HEK293T (cell line): ENCODE results near the gene SLC6A2.

ENCODE experiments used
- LEF1 ChIP-seq: fragments of 450-650 bp; IDR thresholded peaks from 2 replicates; pipeline ENCODE4 v1.6.1; 2017; ENCODE audit warnings: mild to moderate bottlenecking, borderline replicate concordance
- ZNF384 ChIP-seq: fragments of 450-650 bp; IDR thresholded peaks from 2 replicates; pipeline ENCODE4 v1.6.1; 2016
- TF ChIP-seq, protein P1 (sequence below): fragments of 450-650 bp; IDR thresholded peaks from 2 replicates; pipeline ENCODE4 v1.6.1; 2016

DNA sequence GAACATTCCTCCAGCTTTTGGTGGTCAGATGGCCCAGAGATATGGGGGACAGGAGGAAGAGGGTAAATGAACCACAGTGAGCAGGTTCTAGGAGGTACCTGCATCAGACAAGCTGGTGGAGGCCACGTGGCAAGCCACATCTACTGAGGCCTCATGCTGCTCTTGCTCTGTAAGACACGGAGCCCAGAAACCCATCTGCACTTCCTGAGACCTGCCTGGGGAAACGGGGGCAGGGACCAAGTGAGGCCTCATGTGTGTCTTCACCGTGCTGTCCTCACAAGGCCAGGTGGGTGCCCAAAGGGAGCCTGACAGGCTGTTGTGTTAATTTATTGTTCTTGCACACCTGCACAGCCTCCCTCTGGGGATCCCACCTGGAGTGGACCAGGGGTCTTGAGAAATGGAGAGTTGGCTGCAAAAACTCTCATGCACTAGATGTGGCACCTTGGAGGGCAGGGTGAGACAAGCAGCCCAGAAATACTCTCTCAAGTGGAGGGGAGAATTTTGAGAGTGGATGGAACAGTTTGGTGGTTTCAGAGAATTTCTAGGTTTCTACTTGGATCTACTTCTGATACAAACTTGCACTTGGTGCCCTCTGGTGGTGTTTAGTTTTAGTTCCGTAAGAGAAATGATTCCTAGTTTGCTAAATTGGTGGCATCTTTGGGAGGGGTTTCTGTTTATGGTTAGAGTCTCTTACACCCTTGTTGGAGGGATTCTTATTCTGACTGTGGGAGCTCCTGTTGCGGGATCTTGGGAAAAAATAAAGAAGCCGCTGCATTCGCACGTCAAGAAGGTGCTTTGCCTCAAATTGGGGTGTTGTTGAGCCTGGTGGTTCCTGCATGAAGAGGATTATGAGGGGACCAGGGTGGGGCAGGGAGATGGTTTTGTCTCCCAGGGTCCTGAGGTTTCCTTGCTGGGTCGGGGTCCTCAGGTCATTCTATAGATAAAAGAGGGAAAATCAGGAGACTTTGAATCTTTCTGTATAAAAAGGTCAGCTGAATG, 47.5 kb downstream of the SLC6A2 start:
- no peak for TF ChIP-seq LEF1
- no peak for TF ChIP-seq ZNF384
- TF ChIP-seq, protein P1, sequence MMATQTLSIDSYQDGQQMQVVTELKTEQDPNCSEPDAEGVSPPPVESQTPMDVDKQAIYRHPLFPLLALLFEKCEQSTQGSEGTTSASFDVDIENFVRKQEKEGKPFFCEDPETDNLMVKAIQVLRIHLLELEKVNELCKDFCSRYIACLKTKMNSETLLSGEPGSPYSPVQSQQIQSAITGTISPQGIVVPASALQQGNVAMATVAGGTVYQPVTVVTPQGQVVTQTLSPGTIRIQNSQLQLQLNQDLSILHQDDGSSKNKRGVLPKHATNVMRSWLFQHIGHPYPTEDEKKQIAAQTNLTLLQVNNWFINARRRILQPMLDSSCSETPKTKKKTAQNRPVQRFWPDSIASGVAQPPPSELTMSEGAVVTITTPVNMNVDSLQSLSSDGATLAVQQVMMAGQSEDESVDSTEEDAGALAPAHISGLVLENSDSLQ: no peak
